ENCODE results near the gene ARMS2.

DNA sequence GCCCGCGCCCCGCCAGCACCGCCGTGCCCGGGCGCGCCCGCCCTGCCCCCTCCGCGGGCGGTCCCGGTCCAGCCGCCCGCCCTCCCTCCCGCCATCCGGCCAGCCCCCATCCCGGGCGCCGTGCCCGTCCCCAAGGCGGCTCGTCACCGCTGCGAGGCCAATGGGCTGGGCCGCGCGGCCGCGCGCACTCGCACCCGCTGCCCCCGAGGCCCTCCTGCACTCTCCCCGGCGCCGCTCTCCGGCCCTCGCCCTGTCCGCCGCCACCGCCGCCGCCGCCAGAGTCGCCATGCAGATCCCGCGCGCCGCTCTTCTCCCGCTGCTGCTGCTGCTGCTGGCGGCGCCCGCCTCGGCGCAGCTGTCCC lies 6.9 kb downstream of the ARMS2 start, which contains the start of gene HTRA1:
- TF ChIP-seq HMGXB4 (CRISPR knock-in tag; IDR thresholded peaks at IDR 0.05) (no peak), ATF3 (CRISPR knock-in tag; conservative IDR thresholded peaks at IDR 0.05) (no peak), NFYB (CRISPR knock-in tag; conservative IDR thresholded peaks at IDR 0.05; ENCODE audit: low read depth) (no peak), USF2 (CRISPR knock-in tag; IDR thresholded peaks at IDR 0.05) (no peak), MYBL2 (CRISPR knock-in tag; IDR thresholded peaks at IDR 0.05) (no peak), ZBTB21 (CRISPR knock-in tag; IDR thresholded peaks at IDR 0.05; ENCODE audit: borderline replicate concordance) (no peak), NR2C2 (CRISPR knock-in tag; IDR thresholded peaks at IDR 0.05) (no peak)
- TF ChIP-seq, protein P1, sequence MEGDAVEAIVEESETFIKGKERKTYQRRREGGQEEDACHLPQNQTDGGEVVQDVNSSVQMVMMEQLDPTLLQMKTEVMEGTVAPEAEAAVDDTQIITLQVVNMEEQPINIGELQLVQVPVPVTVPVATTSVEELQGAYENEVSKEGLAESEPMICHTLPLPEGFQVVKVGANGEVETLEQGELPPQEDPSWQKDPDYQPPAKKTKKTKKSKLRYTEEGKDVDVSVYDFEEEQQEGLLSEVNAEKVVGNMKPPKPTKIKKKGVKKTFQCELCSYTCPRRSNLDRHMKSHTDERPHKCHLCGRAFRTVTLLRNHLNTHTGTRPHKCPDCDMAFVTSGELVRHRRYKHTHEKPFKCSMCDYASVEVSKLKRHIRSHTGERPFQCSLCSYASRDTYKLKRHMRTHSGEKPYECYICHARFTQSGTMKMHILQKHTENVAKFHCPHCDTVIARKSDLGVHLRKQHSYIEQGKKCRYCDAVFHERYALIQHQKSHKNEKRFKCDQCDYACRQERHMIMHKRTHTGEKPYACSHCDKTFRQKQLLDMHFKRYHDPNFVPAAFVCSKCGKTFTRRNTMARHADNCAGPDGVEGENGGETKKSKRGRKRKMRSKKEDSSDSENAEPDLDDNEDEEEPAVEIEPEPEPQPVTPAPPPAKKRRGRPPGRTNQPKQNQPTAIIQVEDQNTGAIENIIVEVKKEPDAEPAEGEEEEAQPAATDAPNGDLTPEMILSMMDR (IDR thresholded peaks at IDR 0.05), result no peak
